CD14-positive monocyte (primary cell): ENCODE measurements around the gene GPR37. TPM values are rescaled to one million over a fixed set of nuclear protein-coding genes. Genes with fewer than 3 reads are reported as not detected.

Source experiments
- DNase-seq, 3 donors: peaks; one replicate each; pipeline ENCODE4 v3.0.0-alpha.2; 2011 to 2022
- H2AFZ ChIP-seq: 2 replicates; pipeline ENCODE4 v1.6.0; 2012; ENCODE audit warnings: mild to moderate bottlenecking, low read depth, low read length, inconsistent platforms; ENCODE audit not compliant: insufficient read depth, poor library complexity, severe bottlenecking
- H3K27ac ChIP-seq, 2 donors: 1 replicate in 1 of 2; 2 replicates in 1 of 2; pipeline ENCODE4 v1.5.1; 2012 to 2013; ENCODE audit warnings: low read length in 2 of 2, control low read depth in 1 of 2, inconsistent platforms in 1 of 2, low read depth in 1 of 2, mild to moderate bottlenecking in 1 of 2
- H3K27me3 ChIP-seq, 2 donors: one replicate each; pipeline versions ENCODE4 v1.6.0 to v1.6.1; 2011 to 2013; ENCODE audit warnings: low read length in 2 of 2; ENCODE audit not compliant: control insufficient read depth in 2 of 2, insufficient read depth in 2 of 2
- H3K36me3 ChIP-seq, 2 donors: replicated peaks in 1 of 2; 1 replicate in 1 of 2; 2 replicates in 1 of 2; pipeline versions ENCODE4 v1.5.1 to v1.6.1; 2012 to 2013; ENCODE audit warnings: low read length in 2 of 2, control low read depth in 1 of 2, inconsistent platforms in 1 of 2, mild to moderate bottlenecking in 1 of 2; ENCODE audit not compliant: insufficient read depth in 2 of 2, control insufficient read depth in 1 of 2
- H3K4me1 ChIP-seq, 2 donors: 1 replicate in 1 of 2; 2 replicates in 1 of 2; pipeline versions ENCODE4 v1.5.1 to v1.6.1; 2012 to 2013; ENCODE audit warnings: low read length in 2 of 2, control low read depth in 1 of 2, inconsistent platforms in 1 of 2, mild to moderate bottlenecking in 1 of 2, moderate library complexity in 1 of 2; ENCODE audit not compliant: insufficient read depth in 2 of 2, control insufficient read depth in 1 of 2
- H3K4me2 ChIP-seq: replicated peaks from 2 replicates; pipeline ENCODE3; 2012; ENCODE audit warnings: low read length, moderate library complexity, mild to moderate bottlenecking; ENCODE audit not compliant: poor library complexity, severe bottlenecking; ENCODE audit errors: extremely low read depth
- H3K4me3 ChIP-seq, 3 experiments: fragments of 200-600 bp in 1 of 3; sonication (generic) in 1 of 3; replicated peaks in 1 of 3; 1 replicate in 2 of 3; 2 replicates in 1 of 3; pipeline ENCODE4 v1.5.1; 2011 to 2013; ENCODE audit warnings: low read length in 3 of 3, mild to moderate bottlenecking in 3 of 3, control low read depth in 2 of 3, low read depth in 2 of 3, inconsistent platforms in 1 of 3, moderate library complexity in 1 of 3
- H3K79me2 ChIP-seq: 2 replicates; pipeline ENCODE4 v1.6.0; 2012; ENCODE audit warnings: mild to moderate bottlenecking, control low read depth, inconsistent platforms, low read length, moderate library complexity; ENCODE audit not compliant: insufficient read depth
- H3K9ac ChIP-seq: 2 replicates; pipeline ENCODE4 v1.6.0; 2017; ENCODE audit warnings: low read length, mild to moderate bottlenecking; ENCODE audit not compliant: insufficient read depth, poor library complexity, severe bottlenecking
- H3K9me3 ChIP-seq, 2 donors: replicated peaks in 1 of 2; 1 replicate in 1 of 2; 2 replicates in 1 of 2; pipeline versions ENCODE4 v1.5.1 to v1.6.1; 2012 to 2013; ENCODE audit warnings: low read length in 2 of 2, control low read depth in 1 of 2; ENCODE audit not compliant: control insufficient read depth in 1 of 2, insufficient read depth in 1 of 2
- H4K20me1 ChIP-seq: 2 replicates; pipeline ENCODE4 v1.6.0; 2012; ENCODE audit warnings: mild to moderate bottlenecking, low read length, control low read depth, moderate library complexity; ENCODE audit not compliant: insufficient read depth
- H3K27ac Mint-ChIP-seq, 7 donors: one replicate each; pipeline ENCODE4 v1.8.0; 2020; ENCODE audit warnings: mild to moderate bottlenecking in 7 of 7, mixed read lengths in 7 of 7, moderate library complexity in 6 of 7, inconsistent platforms in 2 of 7
- H3K27me3 Mint-ChIP-seq, 3 donors: one replicate each; pipeline ENCODE4 v1.8.0; 2021 to 2022; ENCODE audit warnings: low read depth in 3 of 3, mild to moderate bottlenecking in 3 of 3, mixed read lengths in 3 of 3, moderate library complexity in 3 of 3, inconsistent platforms in 1 of 3
- H3K36me3 Mint-ChIP-seq, 2 donors: one replicate each; pipeline ENCODE4 v1.8.0; 2020; ENCODE audit warnings: mixed read lengths in 2 of 2, inconsistent platforms in 1 of 2, mild to moderate bottlenecking in 1 of 2
- H3K4me1 Mint-ChIP-seq: one replicate; pipeline ENCODE4 v1.8.0; 2020; ENCODE audit warnings: mild to moderate bottlenecking, mixed read lengths
- H3K4me3 Mint-ChIP-seq, 2 donors: one replicate each; pipeline ENCODE4 v1.8.0; 2020; ENCODE audit warnings: mild to moderate bottlenecking in 2 of 2, mixed read lengths in 2 of 2, moderate library complexity in 1 of 2
- H3K9me3 Mint-ChIP-seq, 7 donors: one replicate each; pipeline ENCODE4 v1.8.0; 2020 to 2022; ENCODE audit warnings: mixed read lengths in 7 of 7, mild to moderate bottlenecking in 6 of 7, moderate library complexity in 6 of 7, inconsistent platforms in 2 of 7
- CTCF ChIP-seq: fragments of 200-600 bp; IDR thresholded peaks from one replicate; pipeline ENCODE4 v1.8.0; 2022; ENCODE audit warnings: antibody characterized with exemption, mild to moderate bottlenecking
- WGBS: methylation state at CpG from one replicate; pipeline ENCODE4 v1.1.5; 2013; ENCODE audit warnings: missing lambda C conversion rate; ENCODE audit not compliant: insufficient coverage; 5-methylcytosine and 5-hydroxymethylcytosine counted together
- intact Hi-C, 2 donors: fragments of 100-400 bp; cut with micrococcal nuclease; formaldehyde crosslinking; loops; one replicate each; pipeline versions ENCODE4 v1.15.0 to v1.15.1; 2023
- polyA plus RNA-seq, 3 donors: library from polyadenylated mRNA; depleted of rRNA in 1 of 3; unstranded in 2 of 3; stranded (reverse) in 1 of 3; fragments of 300-500 nt in 2 of 3; fragments of >200 nt in 1 of 3; fragmentation: Illumina TruSeq in 2 of 3; gene quantifications; 1 replicate in 2 of 3; 2 replicates in 1 of 3; pipeline ENCODE4 v1.2.3, GENCODE V29; 2012 to 2021

GPR37 gene
- polyA plus RNA-seq, 3 donors, result not detected

- Histone ChIP-seq H3K27ac (no peak overlapping the region), H3K36me3 (no peaks in the 10 kb centered on the region), H2AFZ (no peak overlapping the region), H3K4me1 (no peaks in the 10 kb centered on the region), H3K9ac (no peak overlapping the region), H3K9me3 (no peaks in the 10 kb centered on the region), H3K4me3 (no peak overlapping the region), H3K4me2 (no peak overlapping the region), H3K27me3 (no peaks in the 10 kb centered on the region), H3K79me2 (no peaks in the 10 kb centered on the region), H4K20me1 (no peaks in the 10 kb centered on the region)
- DNase-seq, result no peak
- intact Hi-C loops, result no loop called here
- Mint-ChIP-seq H3K4me3 (no peak overlapping the region), H3K9me3 (no peaks in the 10 kb centered on the region), H3K27me3 (peaks cover 1 to 10% (median 1%) of the 10 kb centered on the region in 3 donors), H3K4me1 (no peaks in the 10 kb centered on the region), H3K27ac (no peak overlapping the region), H3K36me3 (no peaks in the 10 kb centered on the region)
- no peak for TF ChIP-seq CTCF
- no CpG with 5 or more reads among the region's 5 CpGs for WGBS
These were observed 17.7 kb upstream of the GPR37 start for GRCh38 chr7:124783271-124783670.

- no peaks in the 10 kb centered on the region for H4K20me1 ChIP-seq
- H2AFZ ChIP-seq, result no peak overlapping the region
- H3K27me3 Mint-ChIP-seq, result peaks cover 1 to 12% (median 4%) of the 10 kb centered on the region in 3 donors
- H3K36me3 Mint-ChIP-seq, result no peaks in the 10 kb centered on the region
- H3K27ac Mint-ChIP-seq, result no peak overlapping the region
- no peaks in the 10 kb centered on the region for H3K79me2 ChIP-seq
- no peaks in the 10 kb centered on the region for H3K4me1 Mint-ChIP-seq
- intact Hi-C loops, result no loop called here
- no peaks in the 10 kb centered on the region for H3K27me3 ChIP-seq
- no peak overlapping the region for H3K4me2 ChIP-seq
- no peaks in the 10 kb centered on the region for H3K36me3 ChIP-seq
- H3K4me3 ChIP-seq, result no peak overlapping the region
- no peaks in the 10 kb centered on the region for H3K9me3 Mint-ChIP-seq
- 88% methylated on average over 4 of the region's 12 CpGs for WGBS
- H3K4me1 ChIP-seq, result no peaks in the 10 kb centered on the region
- H3K9me3 ChIP-seq, result no peaks in the 10 kb centered on the region
- no peak overlapping the region for H3K4me3 Mint-ChIP-seq
- no peak for TF ChIP-seq CTCF
- H3K27ac ChIP-seq, result no peak overlapping the region
- H3K9ac ChIP-seq, result no peak overlapping the region
- DNase-seq, result no peak
These were observed 16.5 kb upstream of the GPR37 start for GRCh38 chr7:124781907-124782734.
